Transverse colon (tissue), 4 donors: ENCODE results near the gene PPARD. TPM values are rescaled to one million over a fixed set of nuclear protein-coding genes. Genes with fewer than 3 reads are reported as not detected.
A peak's percentile ranks its signal among the peaks of the same experiment; 100 is the strongest.

Experiments used
- DNase-seq: peaks from one replicate; pipeline ENCODE4 v3.0.0-alpha.2; 2019
- H3K27ac ChIP-seq, 4 donors: fragments of 200-600 bp; sonication (generic); 2 replicates each; pipeline ENCODE4 v1.5.1; 2016 to 2018; ENCODE audit warnings: inconsistent platforms in 4 of 4
- H3K27me3 ChIP-seq: fragments of 200-600 bp; sonication (generic); 2 replicates; pipeline ENCODE4 v1.5.1; 2017; ENCODE audit warnings: inconsistent platforms
- H3K36me3 ChIP-seq, 4 donors: fragments of 200-600 bp; sonication (generic); 2 replicates each; pipeline ENCODE4 v1.5.1; 2017 to 2019; ENCODE audit warnings: inconsistent platforms in 4 of 4
- H3K4me1 ChIP-seq, 4 donors: fragments of 200-600 bp; sonication (generic); 2 replicates each; pipeline ENCODE4 v1.5.1; 2017 to 2020; ENCODE audit warnings: inconsistent platforms in 4 of 4
- H3K4me3 ChIP-seq, 4 donors: fragments of 200-600 bp; sonication (generic); 1 replicate in 1 of 4; 2 replicates in 3 of 4; pipeline versions ENCODE4 v1.5.1 to v1.6.1; 2017 to 2019; ENCODE audit warnings: inconsistent platforms in 4 of 4
- H3K9me3 ChIP-seq, 2 donors: fragments of 200-600 bp; sonication (generic); 2 replicates each; pipeline ENCODE4 v1.5.1; 2017 to 2019; ENCODE audit warnings: inconsistent platforms in 2 of 2
- CTCF ChIP-seq, 5 experiments: fragments of 200-600 bp in 3 of 5; fragments of 450-650 bp in 2 of 5; sonication (generic) in 3 of 5; IDR thresholded peaks; 1 replicate in 2 of 5; 2 replicates in 3 of 5; pipeline ENCODE4 v1.5.1; 2016 to 2017; ENCODE audit warnings: antibody characterized with exemption in 5 of 5, inconsistent platforms in 3 of 5, mild to moderate bottlenecking in 2 of 5, moderate library complexity in 1 of 5
- EP300 ChIP-seq: sonication (generic); formaldehyde crosslinking; IDR thresholded peaks from one replicate; pipeline ENCODE4 v1.6.1; 2017; ENCODE audit warnings: antibody characterized with exemption, low read depth
- POLR2A ChIP-seq: fragments of 450-650 bp; IDR thresholded peaks from one replicate; pipeline ENCODE4 v1.6.1; 2016; ENCODE audit warnings: antibody characterized with exemption, mild to moderate bottlenecking, moderate library complexity
- POLR2AphosphoS5 ChIP-seq, 3 donors: sonication (generic); formaldehyde crosslinking; IDR thresholded peaks; one replicate each; pipeline ENCODE4 v1.6.1; 2016; ENCODE audit warnings: antibody characterized with exemption in 3 of 3
- WGBS, 2 donors: methylation state at CpG; one replicate each; pipeline ENCODE4 v1.1.5; 2018; ENCODE audit warnings: low coverage in 1 of 2; 5-methylcytosine and 5-hydroxymethylcytosine counted together
- in situ Hi-C, 4 donors: fragments of 200-750 bp; cut with MboI; loops; one replicate each; pipeline versions ENCODE4 v1.15.0 to v1.15.1; 2017; ENCODE audit warnings: low sequenced_read_pairs in 3 of 4, low pct_ligation_motif_present in 1 of 4, low pct_unique_long_range_greater_than_20kb in 1 of 4
- intact Hi-C: fragments of 100-400 bp; cut with DNase I; formaldehyde crosslinking; loops from one replicate; pipeline ENCODE4 v1.15.1; 2023; ENCODE audit warnings: low total_unique reads
- total RNA-seq, 4 donors: library from RNA; depleted of rRNA; stranded (reverse); fragments of >200 nt; gene quantifications; one replicate each; pipeline ENCODE4 v1.1.0, GENCODE V29; 2016

Gene PPARD
- total RNA-seq, 4 donors from 2014 or later, result 19.8 to 110 (median 29.3) TPM

DNA sequence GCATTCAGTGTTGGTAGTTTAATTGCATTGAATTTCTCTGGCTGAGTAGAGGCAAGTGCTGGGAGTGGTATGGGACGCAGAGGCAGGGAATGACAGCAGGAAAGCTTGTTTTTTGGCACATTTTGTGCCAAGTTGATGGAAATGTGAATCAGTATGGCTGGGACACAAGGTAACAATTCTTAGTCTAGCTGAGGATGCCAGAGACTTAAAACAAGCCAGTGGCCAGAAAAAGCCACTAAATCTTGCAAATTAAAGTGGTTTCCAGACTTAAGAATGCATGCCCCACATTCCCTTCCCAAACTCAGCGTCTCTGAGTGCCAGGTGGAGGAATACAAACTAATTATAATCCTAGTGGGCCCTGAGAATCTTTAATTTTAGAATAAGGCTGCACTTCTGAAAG is 35.9 kb downstream of the PPARD start:
- Histone ChIP-seq H3K27me3 (no peaks in the 10 kb centered on the region), H3K4me1 (peaks cover 0 to 15% (median 5%) of the 10 kb centered on the region in 4 donors), H3K4me3 (no peak overlapping the region), H3K27ac (no peak overlapping the region), H3K36me3 (no peaks in the 10 kb centered on the region), H3K9me3 (no peaks in the 10 kb centered on the region)
- 78 to 100% methylated on average over 1 to 2 of the region's 2 CpGs for WGBS, 2 donors
- DNase-seq, result no peak
- no peak for TF ChIP-seq POLR2AphosphoS5 (IDR thresholded peaks at IDR 0.05)
- intact Hi-C loops (no loop called here), in situ Hi-C loops (no loop called here)

- no peak overlapping the region for H3K27ac ChIP-seq
- 90 to 93% methylated on average over 6 of the region's 6 CpGs for WGBS, 2 donors
- H3K27me3 ChIP-seq, result no peaks in the 10 kb centered on the region
- H3K36me3 ChIP-seq, result no peaks in the 10 kb centered on the region
- no peak for TF ChIP-seq CTCF (IDR thresholded peaks at IDR 0.05)
- TF ChIP-seq POLR2AphosphoS5 (IDR thresholded peaks at IDR 0.05), result no peak
- TF ChIP-seq EP300, result no peak
- TF ChIP-seq POLR2A, result no peak
- DNase-seq, result no peak
- H3K4me3 ChIP-seq, result no peak overlapping the region
- peaks cover 0 to 21% (median 5%) of the 10 kb centered on the region in 4 donors for H3K4me1 ChIP-seq
- intact Hi-C loops (no loop called here), in situ Hi-C loops (no loop called here)
- no peaks in the 10 kb centered on the region for H3K9me3 ChIP-seq
Measured at GRCh38 chr6:35381132-35381531, 38.8 kb downstream of the PPARD start.

DNA sequence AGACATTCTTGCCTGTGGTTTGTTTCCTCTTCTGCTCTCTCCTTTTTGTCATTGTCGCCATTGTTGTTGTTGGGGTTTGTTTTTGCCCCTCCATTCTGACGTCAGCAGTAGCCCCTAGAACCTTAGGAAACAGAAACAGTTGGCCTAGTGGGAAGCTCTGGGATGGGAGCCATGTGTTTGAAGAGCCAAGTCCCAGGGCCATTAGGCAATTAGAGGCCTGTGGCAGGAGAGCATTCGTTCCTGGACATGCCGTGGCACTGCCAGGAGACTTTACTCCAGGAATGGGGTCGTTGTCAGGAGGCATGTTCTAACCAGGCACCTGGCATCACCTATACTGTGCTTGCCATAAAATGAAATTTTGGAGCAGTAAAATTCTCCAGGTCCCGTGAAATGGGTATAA is 39.7 kb downstream of the PPARD start:
- intact Hi-C loops (no loop called here), in situ Hi-C loops (no loop called here)
- TF ChIP-seq POLR2AphosphoS5 (IDR thresholded peaks at IDR 0.05), result no peak
- no peak for TF ChIP-seq EP300
- TF ChIP-seq CTCF (IDR thresholded peaks at IDR 0.05), result no peak
- TF ChIP-seq POLR2A, result no peak
- H3K36me3 ChIP-seq, result no peaks in the 10 kb centered on the region
- H3K9me3 ChIP-seq, result no peaks in the 10 kb centered on the region
- no peak overlapping the region for H3K27ac ChIP-seq
- no peak overlapping the region for H3K4me3 ChIP-seq
- H3K4me1 ChIP-seq, result peaks cover 0 to 20% (median 2%) of the 10 kb centered on the region in 4 donors
- no peak for DNase-seq
- WGBS, 2 donors, result 50 to 92% methylated on average over 2 to 6 of the region's 6 CpGs
- no peaks in the 10 kb centered on the region for H3K27me3 ChIP-seq

DNA sequence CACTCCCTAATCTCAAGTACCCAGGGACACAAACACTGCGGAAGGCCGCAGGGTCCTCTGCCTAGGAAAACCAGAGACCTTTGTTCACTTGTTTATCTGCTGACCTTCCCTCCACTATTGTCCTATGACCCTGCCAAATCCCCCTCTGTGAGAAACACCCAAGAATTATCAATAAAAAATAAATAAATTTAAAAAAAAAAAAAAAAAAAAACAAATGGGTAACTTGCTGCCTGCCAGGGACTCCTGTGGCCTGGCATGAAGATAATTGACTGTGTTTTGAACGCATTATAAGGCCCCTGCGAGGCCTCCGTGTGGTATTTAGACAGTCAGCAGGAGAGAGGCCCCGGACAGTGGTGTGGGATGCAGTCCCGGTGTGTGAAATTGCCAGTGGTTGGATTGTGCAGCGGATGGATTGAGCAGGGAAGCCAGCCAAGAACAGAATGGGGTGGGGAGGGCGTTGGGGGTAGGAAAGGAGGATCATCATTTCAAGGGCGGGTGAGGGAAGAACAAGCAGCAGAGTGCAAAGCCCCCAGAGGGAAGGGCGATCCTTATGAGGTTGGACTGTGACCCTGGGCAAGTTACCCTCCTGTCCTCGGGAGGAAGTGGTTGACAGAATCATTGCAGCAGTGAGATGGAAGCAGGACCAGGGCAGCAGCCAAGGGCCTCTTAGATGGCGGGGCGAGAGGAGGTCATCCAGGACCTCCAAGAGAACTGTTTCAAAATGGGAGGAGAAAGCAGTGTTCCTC is 43.3 kb downstream of the PPARD start:
- Histone ChIP-seq H3K9me3 (no peaks in the 10 kb centered on the region), H3K27ac (no peak overlapping the region), H3K36me3 (no peaks in the 10 kb centered on the region), H3K4me1 (peaks cover 4 to 38% (median 10%) of the 10 kb centered on the region in 4 donors), H3K4me3 (no peak overlapping the region), H3K27me3 (no peaks in the 10 kb centered on the region)
- WGBS, 2 donors, result 48 to 63% methylated on average over 6 to 12 of the region's 14 CpGs
- no peak for TF ChIP-seq POLR2AphosphoS5 (IDR thresholded peaks at IDR 0.05)
- no peak for TF ChIP-seq POLR2A
- no peak for TF ChIP-seq EP300
- TF ChIP-seq CTCF (IDR thresholded peaks at IDR 0.05), result no peak
- intact Hi-C loops, result no loop called here
- DNase-seq, result peak; percentile 26
- in situ Hi-C loops, result no loop called here
